Aorta (tissue), 5 donors: ENCODE measurements around the gene RAB19. TPM values are rescaled to one million over a fixed set of nuclear protein-coding genes. Genes with fewer than 3 reads are reported as not detected.
A peak's percentile ranks its signal among the peaks of the same experiment; 100 is the strongest.
"Not testable (repeated sequence)": the region's sequence is repeated elsewhere in the genome, so short reads cannot be mapped to it uniquely, and the experiment has no call there.

Experiments used
- ATAC-seq: fragments of 200-7000 bp; cut with Tn5 transposase; one replicate; pipeline ENCODE4 v1.9.1; 2022; ENCODE audit warnings: moderate library complexity; ENCODE audit not compliant: low FRiP score
- DNase-seq, 2 donors: peaks; one replicate each; pipeline ENCODE4 v3.0.0-alpha.2; 2020
- H3K27ac ChIP-seq, 2 donors: one replicate each; pipeline ENCODE4 v1.5.1; 2013; ENCODE audit warnings: low read length in 2 of 2, mild to moderate bottlenecking in 2 of 2, moderate library complexity in 2 of 2, control low read depth in 1 of 2, inconsistent platforms in 1 of 2, low read depth in 1 of 2
- H3K27me3 ChIP-seq, 2 donors: one replicate each; pipeline ENCODE4 v1.6.1; 2013; ENCODE audit warnings: control low read depth in 1 of 2, low read length in 1 of 2, mild to moderate bottlenecking in 1 of 2, moderate library complexity in 1 of 2; ENCODE audit not compliant: insufficient read depth in 2 of 2, control insufficient read depth in 1 of 2
- H3K36me3 ChIP-seq, 2 donors: one replicate each; pipeline ENCODE4 v1.6.1; 2013; ENCODE audit warnings: control low read depth in 1 of 2, low read length in 1 of 2, mild to moderate bottlenecking in 1 of 2; ENCODE audit not compliant: insufficient read depth in 2 of 2, control insufficient read depth in 1 of 2
- H3K4me1 ChIP-seq, 2 donors: one replicate each; pipeline ENCODE4 v1.6.1; 2013; ENCODE audit warnings: low read length in 2 of 2, control low read depth in 1 of 2, mild to moderate bottlenecking in 1 of 2, moderate library complexity in 1 of 2; ENCODE audit not compliant: insufficient read depth in 2 of 2, control insufficient read depth in 1 of 2
- H3K4me3 ChIP-seq, 2 donors: one replicate each; pipeline ENCODE4 v1.5.1; 2013; ENCODE audit warnings: low read length in 2 of 2, control low read depth in 1 of 2, mild to moderate bottlenecking in 1 of 2
- H3K9me3 ChIP-seq: one replicate; pipeline ENCODE4 v1.6.1; 2013; ENCODE audit warnings: mild to moderate bottlenecking, low read length; ENCODE audit not compliant: control insufficient read depth
- WGBS, 2 donors: extraction: QIAGEN DNeasy Blood & Tissue Kit; methylation state at CpG; one replicate each; pipeline ENCODE4 v1.1.7; 2013; 5-methylcytosine and 5-hydroxymethylcytosine counted together
- intact Hi-C, 2 donors: fragments of 100-400 bp; cut with DNase I; formaldehyde crosslinking; loops; one replicate each; pipeline versions ENCODE4 v1.14.2 to v1.15.0; 2022
- polyA plus RNA-seq, 2 donors: library from polyadenylated mRNA; stranded (reverse); fragments of 200-250 nt; gene quantifications; one replicate each; pipeline ENCODE4 v1.2.3, GENCODE V29; 2013
- total RNA-seq, 2 donors: library from RNA; stranded (reverse); fragmentation: NEBNext Ultra II Directional; extraction: Animal tissue kit (Norgen Biotek cat#: 25700); gene quantifications; one replicate each; pipeline ENCODE4 v1.2.1, GENCODE V29; 2021
- donor health status: healthy with polysubstance abuse.
- donor health status: Bipolar disorder and iron deficiency.
- donor health status: DM: no; HTN: no; CAD: no.
- donor health status: DM: no; HTN: no; CAD: no.
- donor health status: DM: yes; HTN: yes; CAD: no.

RAB19 gene
- total and polyA plus RNA-seq, 4 donors, result not detected

- peak; percentile 96 for ATAC-seq
- H3K4me3 ChIP-seq, result peak within 1 kb of the TSS; percentile 84 to 99
- peak within 1 kb of the TSS in 1 of 2 donors; percentile 79 for H3K27ac ChIP-seq
- peaks cover 0 to 2% of the 10 kb centered on the region in 2 donors for H3K27me3 ChIP-seq
- intact Hi-C loops, result no loop called here
- no peaks in the 10 kb centered on the region for H3K4me1 ChIP-seq
- 0 to 1% methylated on average over 55 to 66 of the region's 66 CpGs for WGBS, 2 donors
- no peaks in the 10 kb centered on the region for H3K36me3 ChIP-seq
- no peaks in the 10 kb centered on the region for H3K9me3 ChIP-seq
- peak; percentile 89 to 96 for DNase-seq
Measured at GRCh38 chr7:140397784-140398750, 5.8 kb upstream of the RAB19 start, which contains the start of gene SLC37A3. TSS of gene SLC37A3 (minus strand) at chr7:140398530. CDS start at chr7:140382526, 16,004 bp downstream.

GRCh38 chr7:140398821-140399220 lies 5.0 kb upstream of the RAB19 start:
- H3K4me3 ChIP-seq, result no peak overlapping the region
- DNase-seq (no peak), ATAC-seq (no peak)
- no peaks in the 10 kb centered on the region for H3K36me3 ChIP-seq
- 69 to 70% methylated on average over 10 of the region's 10 CpGs for WGBS, 2 donors
- H3K9me3 ChIP-seq, result no peaks in the 10 kb centered on the region
- intact Hi-C loops, result no loop called here
- peaks cover 0 to 2% of the 10 kb centered on the region in 2 donors for H3K27me3 ChIP-seq
- H3K27ac ChIP-seq, result no peak overlapping the region
- no peaks in the 10 kb centered on the region for H3K4me1 ChIP-seq

GRCh38 chr7:140400381-140400780 lies 3.5 kb upstream of the RAB19 start:
- H3K9me3 ChIP-seq, result no peaks in the 10 kb centered on the region
- H3K4me1 ChIP-seq, result no peaks in the 10 kb centered on the region
- H3K27ac ChIP-seq, result no peak overlapping the region
- ATAC-seq, result no peak
- no peak for DNase-seq
- H3K4me3 ChIP-seq, result no peak overlapping the region
- WGBS, 2 donors, result 77 to 82% methylated on average over 3 of the region's 3 CpGs
- intact Hi-C loops, result no loop called here
- H3K27me3 ChIP-seq, result peaks cover 0 to 3% of the 10 kb centered on the region in 2 donors
- no peaks in the 10 kb centered on the region for H3K36me3 ChIP-seq

GRCh38 chr7:140402178-140402835 lies 1.6 kb upstream of the RAB19 start:
- 78 to 80% methylated on average over 2 of the region's 2 CpGs for WGBS, 2 donors
- H3K36me3 ChIP-seq, result no peaks in the 10 kb centered on the region
- intact Hi-C loops, result no loop called here
- H3K4me3 ChIP-seq, result no peak overlapping the region
- ATAC-seq (no peak), DNase-seq (no peak)
- H3K27ac ChIP-seq, result no peak overlapping the region
- peaks cover 0 to 3% of the 10 kb centered on the region in 2 donors for H3K27me3 ChIP-seq
- no peaks in the 10 kb centered on the region for H3K4me1 ChIP-seq
- H3K9me3 ChIP-seq, result no peaks in the 10 kb centered on the region

GRCh38 chr7:140404565-140405065 lies 757 bp downstream of the RAB19 start:
- ATAC-seq, result no peak
- H3K9me3 ChIP-seq, result no peaks in the 10 kb centered on the region
- DNase-seq, result no peak
- H3K4me1 ChIP-seq, result no peaks in the 10 kb centered on the region
- 50 to 66% methylated on average over 3 of the region's 3 CpGs for WGBS, 2 donors
- H3K36me3 ChIP-seq, result no peaks in the 10 kb centered on the region
- no peak overlapping the region for H3K27ac ChIP-seq
- H3K27me3 ChIP-seq, result peaks cover 0 to 1% of the 10 kb centered on the region in 2 donors
- H3K4me3 ChIP-seq, result no peak overlapping the region
- intact Hi-C loops, result no loop called here

GRCh38 chr7:140415361-140415760 lies 11.5 kb downstream of the RAB19 start:
- no peak for DNase-seq
- ATAC-seq, result no peak
- peaks cover 3% of the 10 kb centered on the region for H3K9me3 ChIP-seq
- no peaks in the 10 kb centered on the region for H3K36me3 ChIP-seq
- H3K4me1 ChIP-seq, result no peaks in the 10 kb centered on the region
- no peak overlapping the region for H3K27ac ChIP-seq
- WGBS, 2 donors, result 73 to 76% methylated on average over 3 of the region's 3 CpGs
- no peaks in the 10 kb centered on the region for H3K27me3 ChIP-seq
- intact Hi-C loops, result no loop called here
- no peak overlapping the region for H3K4me3 ChIP-seq

- H3K4me3 ChIP-seq, H3K4me1 ChIP-seq, DNase-seq, H3K9me3 ChIP-seq, intact Hi-C loops, H3K27me3 ChIP-seq, H3K27ac ChIP-seq, ATAC-seq, H3K36me3 ChIP-seq: not testable (repeated sequence)
- 88 to 89% methylated on average over 9 of the region's 9 CpGs for WGBS, 2 donors
Measured at GRCh38 chr7:140415816-140416215, 12.0 kb downstream of the RAB19 start.

- Histone ChIP-seq H3K4me1 (no peaks in the 10 kb centered on the region), H3K27ac (no peak overlapping the region), H3K36me3 (no peaks in the 10 kb centered on the region), H3K4me3 (no peak overlapping the region), H3K27me3 (no peaks in the 10 kb centered on the region), H3K9me3 (peaks cover 3% of the 10 kb centered on the region)
- no peak for ATAC-seq
- 81 to 85% methylated on average over 8 of the region's 8 CpGs for WGBS, 2 donors
- intact Hi-C loops, result no loop called here
- DNase-seq, result no peak
Measured at GRCh38 chr7:140416560-140416959, 12.7 kb downstream of the RAB19 start.
